ENCODE measurements around the gene ZNF35. TPM values are rescaled to one million over a fixed set of nuclear protein-coding genes. Genes with fewer than 3 reads are reported as not detected.

ZNF35 gene
- total and polyA plus RNA-seq, 10 of the 15 experiments (the other 5 are each of a cell fraction or from before 2014, with no cell fraction given): 9.3 to 21.1 (median 13.4) TPM

GRCh38 chr3:44685128-44685800, 36.7 kb downstream of the ZNF35 start (continued):
- TF ChIP-seq GABPA (IDR thresholded peaks at IDR 0.05; ENCODE audit: low read depth): peak; percentile 83
- TF ChIP-seq SUZ12 (IDR thresholded peaks at IDR 0.05; ENCODE audit: unreplicated experiment): no peak
- peak; percentile 55; the same call in 1 of the 2 replicates for TF ChIP-seq CREB1 (IDR thresholded peaks at IDR 0.05; ENCODE audit: low read depth)
- TF ChIP-seq ZNF592 (IDR thresholded peaks at IDR 0.05): no peak
- peak; percentile 40; the same call in 1 of the 2 replicates for TF ChIP-seq DPF2 (IDR thresholded peaks at IDR 0.05)
- TF ChIP-seq RFX5 (IDR thresholded peaks at IDR 0.05; ENCODE audit: low read depth, low read length): no peak
- TF ChIP-seq ELK1 (IDR thresholded peaks at IDR 0.05; ENCODE audit: low read depth, low read length): 0 out of 2 replicates have a peak, but pooled peaks have one; percentile 46
- TF ChIP-seq ZNF622 (IDR thresholded peaks at IDR 0.05): no peak
- TF ChIP-seq USF2 (IDR thresholded peaks at IDR 0.05; ENCODE audit: borderline replicate concordance, low read depth, low read length): no peak
- TF ChIP-seq HDAC6 (IDR thresholded peaks at IDR 0.05; ENCODE audit: unreplicated experiment): no peak
- TF ChIP-seq JUND (IDR thresholded peaks at IDR 0.05; ENCODE audit: low read depth, low read length): no peak
- TF ChIP-seq NRF1 (conservative IDR thresholded peaks at IDR 0.05; ENCODE audit: low read depth, low read length): no peak
- peak; percentile 66; the same call in 1 of the 2 replicates for TF ChIP-seq GATAD2B (conservative IDR thresholded peaks at IDR 0.05; ENCODE audit: low read depth)
- TF ChIP-seq, protein P1, sequence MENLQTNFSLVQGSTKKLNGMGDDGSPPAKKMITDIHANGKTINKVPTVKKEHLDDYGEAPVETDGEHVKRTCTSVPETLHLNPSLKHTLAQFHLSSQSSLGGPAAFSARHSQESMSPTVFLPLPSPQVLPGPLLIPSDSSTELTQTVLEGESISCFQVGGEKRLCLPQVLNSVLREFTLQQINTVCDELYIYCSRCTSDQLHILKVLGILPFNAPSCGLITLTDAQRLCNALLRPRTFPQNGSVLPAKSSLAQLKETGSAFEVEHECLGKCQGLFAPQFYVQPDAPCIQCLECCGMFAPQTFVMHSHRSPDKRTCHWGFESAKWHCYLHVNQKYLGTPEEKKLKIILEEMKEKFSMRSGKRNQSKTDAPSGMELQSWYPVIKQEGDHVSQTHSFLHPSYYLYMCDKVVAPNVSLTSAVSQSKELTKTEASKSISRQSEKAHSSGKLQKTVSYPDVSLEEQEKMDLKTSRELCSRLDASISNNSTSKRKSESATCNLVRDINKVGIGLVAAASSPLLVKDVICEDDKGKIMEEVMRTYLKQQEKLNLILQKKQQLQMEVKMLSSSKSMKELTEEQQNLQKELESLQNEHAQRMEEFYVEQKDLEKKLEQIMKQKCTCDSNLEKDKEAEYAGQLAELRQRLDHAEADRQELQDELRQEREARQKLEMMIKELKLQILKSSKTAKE (IDR thresholded peaks at IDR 0.05; ENCODE audit: low read depth, poor library complexity, severe bottlenecking): no peak
- TF ChIP-seq SIN3A (IDR thresholded peaks at IDR 0.05; ENCODE audit: low read depth, low read length): peak; percentile 66
- no peak for TF ChIP-seq RAD21 (IDR thresholded peaks at IDR 0.05; ENCODE audit: insufficient read depth, low read depth, low read length)
- TF ChIP-seq RB1 (IDR thresholded peaks at IDR 0.05; ENCODE audit: borderline replicate concordance): peak; percentile 59; the same call in 1 of the 2 replicates
- TF ChIP-seq, protein P2, sequence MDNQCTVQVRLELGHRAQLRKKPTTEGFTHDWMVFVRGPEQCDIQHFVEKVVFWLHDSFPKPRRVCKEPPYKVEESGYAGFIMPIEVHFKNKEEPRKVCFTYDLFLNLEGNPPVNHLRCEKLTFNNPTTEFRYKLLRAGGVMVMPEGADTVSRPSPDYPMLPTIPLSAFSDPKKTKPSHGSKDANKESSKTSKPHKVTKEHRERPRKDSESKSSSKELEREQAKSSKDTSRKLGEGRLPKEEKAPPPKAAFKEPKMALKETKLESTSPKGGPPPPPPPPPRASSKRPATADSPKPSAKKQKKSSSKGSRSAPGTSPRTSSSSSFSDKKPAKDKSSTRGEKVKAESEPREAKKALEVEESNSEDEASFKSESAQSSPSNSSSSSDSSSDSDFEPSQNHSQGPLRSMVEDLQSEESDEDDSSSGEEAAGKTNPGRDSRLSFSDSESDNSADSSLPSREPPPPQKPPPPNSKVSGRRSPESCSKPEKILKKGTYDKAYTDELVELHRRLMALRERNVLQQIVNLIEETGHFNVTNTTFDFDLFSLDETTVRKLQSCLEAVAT (IDR thresholded peaks at IDR 0.05): no peak
- TF ChIP-seq SREBF1 (IDR thresholded peaks at IDR 0.05; ENCODE audit: low read length): no peak
